KMS-11 (cell line): ENCODE measurements around the gene RPN1.

Experiments used
- H2AFZ ChIP-seq: fragments of 200-600 bp; sonication (generic); 2 replicates; pipeline ENCODE4 v1.6.1; 2016; ENCODE audit warnings: antibody characterized with exemption, mixed run types, low read depth
- H3K27ac ChIP-seq: fragments of 200-600 bp; sonication (generic); 2 replicates; pipeline ENCODE4 v1.6.1; 2016; ENCODE audit warnings: mild to moderate bottlenecking, mixed run types
- H3K27me3 ChIP-seq: fragments of 200-600 bp; sonication (generic); 2 replicates; pipeline ENCODE4 v1.6.1; 2017; ENCODE audit warnings: mild to moderate bottlenecking, low read depth, mixed run types, moderate library complexity; ENCODE audit not compliant: insufficient read depth
- H3K36me3 ChIP-seq: fragments of 200-600 bp; sonication (generic); 2 replicates; pipeline ENCODE4 v1.6.1; 2017; ENCODE audit warnings: mild to moderate bottlenecking, mixed run types; ENCODE audit not compliant: insufficient read depth
- H3K4me1 ChIP-seq: fragments of 200-600 bp; sonication (generic); 2 replicates; pipeline ENCODE4 v1.6.1; 2016; ENCODE audit warnings: mild to moderate bottlenecking, low read depth, mixed run types; ENCODE audit not compliant: poor library complexity, severe bottlenecking
- H3K4me2 ChIP-seq: fragments of 200-600 bp; sonication (generic); 2 replicates; pipeline ENCODE4 v1.7.0; 2016; ENCODE audit warnings: mild to moderate bottlenecking, mixed run types
- H3K4me3 ChIP-seq: fragments of 200-600 bp; sonication (generic); IDR thresholded peaks from 2 replicates; pipeline ENCODE4 v1.6.1; 2017; ENCODE audit warnings: low read depth, low read length, mixed read lengths; ENCODE audit not compliant: insufficient read depth
- H3K79me2 ChIP-seq: fragments of 200-600 bp; sonication (generic); 2 replicates; pipeline ENCODE4 v1.6.1; 2016; ENCODE audit warnings: low read depth, mixed run types; ENCODE audit not compliant: insufficient read depth
- H3K9ac ChIP-seq: fragments of 200-600 bp; sonication (generic); 2 replicates; pipeline ENCODE4 v1.6.1; 2016; ENCODE audit warnings: mild to moderate bottlenecking, mixed run types
- H4K20me1 ChIP-seq: fragments of 200-600 bp; sonication (generic); 2 replicates; pipeline ENCODE4 v1.6.1; 2016; ENCODE audit warnings: mild to moderate bottlenecking, mixed run types; ENCODE audit not compliant: insufficient read depth
- CTCF ChIP-seq: fragments of 200-600 bp; sonication (generic); conservative IDR thresholded peaks from 2 replicates; pipeline ENCODE4 v1.6.1; 2017; ENCODE audit warnings: low read depth, mild to moderate bottlenecking, antibody characterized with exemption, low read length, moderate library complexity, mixed read lengths

The RPN1 gene

DNA sequence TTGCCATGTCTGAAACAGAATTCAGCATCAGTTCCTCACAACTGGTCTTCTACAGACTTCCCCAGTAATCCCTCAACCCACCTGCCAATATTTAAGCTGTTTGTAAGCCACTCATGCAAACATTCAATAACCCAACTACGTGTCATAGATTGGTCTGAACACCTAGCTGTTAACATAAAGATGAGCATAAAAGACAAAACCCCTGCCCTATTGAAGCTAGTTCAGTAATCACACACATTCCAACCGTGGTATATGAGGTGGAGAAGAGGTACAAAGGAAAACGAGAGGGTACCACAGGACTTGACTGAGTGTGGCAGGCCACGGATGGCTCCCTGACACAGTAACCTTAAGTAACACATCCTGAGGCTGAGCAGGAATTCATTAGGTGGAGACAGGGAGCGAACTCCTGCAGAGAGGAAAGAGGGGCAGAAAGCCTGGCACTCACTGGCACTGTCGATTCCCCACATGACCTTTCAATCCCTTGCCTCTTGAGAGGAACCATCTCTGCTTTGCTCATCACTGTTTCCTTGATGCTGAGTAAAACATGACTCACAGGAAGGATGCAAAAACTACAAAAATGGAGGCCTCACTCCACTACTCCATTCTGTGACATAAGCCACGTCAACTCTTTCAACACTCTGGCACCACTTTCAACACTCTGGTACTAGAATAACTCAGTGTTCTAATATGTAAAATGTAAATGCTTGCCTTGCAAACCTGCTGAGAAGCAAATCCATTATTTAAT, 31.3 kb downstream of the RPN1 start:
- Histone ChIP-seq H3K9ac (no peak overlapping the region), H3K36me3 (peaks cover 6% of the 10 kb centered on the region; the same call in 1 of the 2 replicates), H3K4me3 (no peak overlapping the region), H4K20me1 (no peaks in the 10 kb centered on the region), H3K79me2 (peaks cover 21% of the 10 kb centered on the region; the same call in 1 of the 2 replicates), H3K27me3 (no peaks in the 10 kb centered on the region), H3K4me1 (peaks cover 22% of the 10 kb centered on the region), H3K4me2 (peak overlapping the region; percentile 87; the same call in 1 of the 2 replicates), H3K27ac (no peak overlapping the region), H2AFZ (no peak overlapping the region)
- no peak for TF ChIP-seq CTCF

DNA sequence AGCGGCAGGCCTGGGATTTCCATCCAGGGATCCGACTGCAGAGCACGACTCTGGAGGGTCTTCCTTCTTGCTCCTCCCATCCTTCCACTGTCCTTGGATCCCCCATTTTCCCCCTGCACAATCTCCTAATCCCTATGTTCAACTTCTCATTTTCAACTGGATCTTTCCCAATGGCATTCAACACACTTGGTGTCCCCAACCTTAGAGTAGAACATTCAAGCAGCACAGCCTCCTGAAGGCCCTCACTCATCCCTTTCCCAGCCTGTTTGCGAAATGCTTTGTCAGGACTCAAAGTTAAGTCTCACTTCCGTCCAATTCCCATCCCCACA, 32.3 kb downstream of the RPN1 start:
- Histone ChIP-seq H2AFZ (no peak overlapping the region), H3K4me2 (peak overlapping the region; percentile 87), H3K4me1 (peaks cover 22% of the 10 kb centered on the region), H3K27ac (peak overlapping the region; percentile 71; the same call in 1 of the 2 replicates), H4K20me1 (no peaks in the 10 kb centered on the region), H3K27me3 (no peaks in the 10 kb centered on the region), H3K79me2 (peaks cover 14% of the 10 kb centered on the region; the same call in 1 of the 2 replicates), H3K36me3 (peaks cover 6% of the 10 kb centered on the region; the same call in 1 of the 2 replicates), H3K9ac (peak overlapping the region; percentile 68), H3K4me3 (peak overlapping the region; percentile 91)
- TF ChIP-seq CTCF, result no peak

GRCh38 chr3:128617557-128618397, 32.8 kb downstream of the RPN1 start:
- peak overlapping the region; percentile 91 for H3K4me3 ChIP-seq
- peaks cover 6% of the 10 kb centered on the region; the same call in 1 of the 2 replicates for H3K36me3 ChIP-seq

More at GRCh38 chr3:128617557-128618397, 32.8 kb downstream of the RPN1 start:
- peak overlapping the region; percentile 71 for H3K27ac ChIP-seq
- peak overlapping the region; percentile 80 for H2AFZ ChIP-seq
- no peaks in the 10 kb centered on the region for H3K27me3 ChIP-seq
- TF ChIP-seq CTCF, result peak; percentile 85
- H3K9ac ChIP-seq, result peak overlapping the region; percentile 68
- H3K4me2 ChIP-seq, result peak overlapping the region; percentile 87
- peaks cover 22% of the 10 kb centered on the region for H3K4me1 ChIP-seq
- H3K79me2 ChIP-seq, result peaks cover 8% of the 10 kb centered on the region; the same call in 1 of the 2 replicates
- no peaks in the 10 kb centered on the region for H4K20me1 ChIP-seq
